GM13977 (cell line): ENCODE data around the gene AKR1B1.

ENCODE experiments used
- DNase-seq: peaks from one replicate; pipeline ENCODE4 v3.0.0; 2012; ENCODE audit warnings: low spot score
- in situ Hi-C: fragments of 300-500 bp; cut with MboI; formaldehyde crosslinking; loops from one replicate; pipeline ENCODE4 v1.12.0; 2022; ENCODE audit warnings: low sequenced_read_pairs, low pct_unique_long_range_greater_than_20kb, mixed read lengths, inconsistent platforms; ENCODE audit not compliant: unreplicated experiment
- TF ChIP-seq, protein P1 (sequence below): IDR thresholded peaks from 2 replicates; pipeline ENCODE4 v1.5.1; 2012; ENCODE audit warnings: mild to moderate bottlenecking, control low read depth; ENCODE audit not compliant: insufficient read depth; ENCODE audit errors: extremely low read depth, missing control alignments

The AKR1B1 gene

GRCh38 chr7:134419875-134420274 lies 39.0 kb downstream of the AKR1B1 start:
- no peak for DNase-seq
- in situ Hi-C loops = no loop called here
- TF ChIP-seq, protein P1, sequence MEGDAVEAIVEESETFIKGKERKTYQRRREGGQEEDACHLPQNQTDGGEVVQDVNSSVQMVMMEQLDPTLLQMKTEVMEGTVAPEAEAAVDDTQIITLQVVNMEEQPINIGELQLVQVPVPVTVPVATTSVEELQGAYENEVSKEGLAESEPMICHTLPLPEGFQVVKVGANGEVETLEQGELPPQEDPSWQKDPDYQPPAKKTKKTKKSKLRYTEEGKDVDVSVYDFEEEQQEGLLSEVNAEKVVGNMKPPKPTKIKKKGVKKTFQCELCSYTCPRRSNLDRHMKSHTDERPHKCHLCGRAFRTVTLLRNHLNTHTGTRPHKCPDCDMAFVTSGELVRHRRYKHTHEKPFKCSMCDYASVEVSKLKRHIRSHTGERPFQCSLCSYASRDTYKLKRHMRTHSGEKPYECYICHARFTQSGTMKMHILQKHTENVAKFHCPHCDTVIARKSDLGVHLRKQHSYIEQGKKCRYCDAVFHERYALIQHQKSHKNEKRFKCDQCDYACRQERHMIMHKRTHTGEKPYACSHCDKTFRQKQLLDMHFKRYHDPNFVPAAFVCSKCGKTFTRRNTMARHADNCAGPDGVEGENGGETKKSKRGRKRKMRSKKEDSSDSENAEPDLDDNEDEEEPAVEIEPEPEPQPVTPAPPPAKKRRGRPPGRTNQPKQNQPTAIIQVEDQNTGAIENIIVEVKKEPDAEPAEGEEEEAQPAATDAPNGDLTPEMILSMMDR = no peak

DNA sequence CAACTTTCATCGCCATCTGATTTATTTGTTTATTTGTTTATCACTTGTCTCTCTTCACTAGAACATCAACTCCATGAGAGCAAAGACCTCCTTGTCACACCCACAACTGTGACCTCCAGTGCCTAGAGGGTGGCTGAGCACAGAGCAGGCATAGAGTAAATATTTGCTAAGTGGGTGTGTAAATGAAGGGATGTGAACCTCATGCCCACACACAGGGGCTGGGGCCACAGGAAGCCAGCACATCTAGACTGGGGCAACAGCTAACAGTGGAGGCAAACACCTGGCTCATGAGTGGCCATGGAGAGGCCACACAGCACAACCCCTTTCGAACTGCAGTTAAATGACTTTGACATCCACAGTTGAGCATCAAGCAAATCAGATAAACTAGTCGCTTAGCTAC lies 39.8 kb downstream of the AKR1B1 start:
- in situ Hi-C loops = no loop called here
- DNase-seq = no peak
- TF ChIP-seq, protein P1 = no peak

DNA sequence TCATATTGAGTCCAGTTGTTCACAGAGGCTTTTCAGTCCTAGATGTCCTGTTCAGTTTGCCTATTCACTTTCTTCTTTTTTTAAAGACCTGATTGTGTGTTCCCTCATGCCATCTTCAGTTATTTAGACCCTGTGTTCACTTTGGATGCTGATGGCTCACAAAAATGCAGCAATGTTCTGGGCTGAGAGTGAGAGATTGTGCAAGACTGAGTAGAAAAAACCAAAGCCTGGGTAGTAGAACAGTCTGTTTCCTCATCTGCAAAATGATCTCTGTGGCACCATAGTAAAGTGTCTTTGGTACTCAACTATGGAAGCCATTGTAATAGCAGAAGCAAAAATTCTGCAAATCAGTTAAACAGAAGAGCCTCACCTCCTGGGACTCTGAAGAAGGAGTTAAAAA lies 43.2 kb downstream of the AKR1B1 start:
- no peak for DNase-seq
- TF ChIP-seq, protein P1 = no peak
- in situ Hi-C loops = no loop called here

GRCh38 chr7:134414109-134414508 lies 44.8 kb downstream of the AKR1B1 start:
- DNase-seq = no peak
- TF ChIP-seq, protein P1 = no peak
- in situ Hi-C loops = no loop called here

DNA sequence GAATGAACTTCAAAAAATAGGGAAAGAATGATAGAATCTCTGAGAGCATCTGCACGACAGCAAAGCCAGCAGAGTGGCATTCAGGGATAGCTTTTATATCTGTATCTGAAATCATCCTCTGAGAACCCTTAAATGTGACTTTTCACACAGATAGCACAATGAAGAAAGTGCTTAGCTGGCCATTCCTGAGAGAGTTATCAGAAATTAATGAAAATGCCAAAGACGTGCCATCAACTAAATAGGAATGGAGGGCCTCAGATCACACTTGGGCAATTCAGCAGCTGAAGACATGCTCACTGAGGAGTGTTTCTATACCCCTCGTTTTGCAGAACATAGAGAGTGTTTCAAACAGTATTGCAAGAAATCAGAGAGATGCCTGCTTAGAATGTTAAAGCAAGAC lies 51.6 kb downstream of the AKR1B1 start:
- TF ChIP-seq, protein P1 = no peak
- in situ Hi-C loops = no loop called here
- no peak for DNase-seq

DNA sequence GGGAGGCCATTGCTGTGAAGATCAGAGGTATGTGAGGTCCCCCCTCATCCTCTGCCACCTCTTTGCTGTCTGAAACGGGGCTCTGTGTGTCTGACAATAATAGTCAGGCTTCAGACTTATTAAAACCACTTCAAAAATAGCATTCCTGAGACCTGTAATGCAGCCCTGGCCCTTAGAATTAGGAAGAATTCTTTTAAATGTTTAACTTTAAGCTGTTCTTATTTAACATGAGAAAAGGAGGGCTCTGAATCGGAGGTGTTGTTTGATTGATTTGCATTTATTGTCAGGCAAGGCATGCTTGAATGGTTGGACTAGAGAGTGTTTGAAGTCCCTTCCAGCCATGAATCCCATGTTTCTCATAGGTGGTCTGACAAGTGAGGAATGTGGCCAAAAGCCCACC lies 52.5 kb downstream of the AKR1B1 start:
- TF ChIP-seq, protein P1 = no peak
- no peak for DNase-seq
- in situ Hi-C loops = no loop called here

GRCh38 chr7:134405299-134405698 lies 53.6 kb downstream of the AKR1B1 start:
- TF ChIP-seq, protein P1 = no peak
- no peak for DNase-seq
- in situ Hi-C loops = no loop called here
